Colonic mucosa (tissue), 4 donors: ENCODE measurements around the gene RNF41. TPM values are rescaled to one million over a fixed set of nuclear protein-coding genes. Genes with fewer than 3 reads are reported as not detected.

Experiments
- DNase-seq: peaks from one replicate; pipeline ENCODE4 v3.0.0-alpha.2; 2020
- H3K27ac ChIP-seq: fragments of 200-600 bp; one replicate; pipeline ENCODE4 v1.8.0; 2021
- H3K27me3 ChIP-seq: fragments of 200-600 bp; one replicate; pipeline ENCODE4 v1.8.0; 2021
- H3K36me3 ChIP-seq: fragments of 200-600 bp; one replicate; pipeline ENCODE4 v1.8.0; 2021
- H3K4me1 ChIP-seq: fragments of 200-600 bp; one replicate; pipeline ENCODE4 v1.8.0; 2021; ENCODE audit warnings: mild to moderate bottlenecking
- H3K4me3 ChIP-seq: fragments of 200-600 bp; one replicate; pipeline ENCODE4 v1.8.0; 2021
- H3K9ac ChIP-seq, 2 donors: one replicate each; pipeline ENCODE4 v1.7.0; 2013; ENCODE audit warnings: control low read depth in 2 of 2, low read depth in 2 of 2, low read length in 2 of 2
- H3K9me3 ChIP-seq: fragments of 200-600 bp; one replicate; pipeline ENCODE4 v1.8.0; 2021
- CTCF ChIP-seq: fragments of 200-600 bp; IDR thresholded peaks from one replicate; pipeline ENCODE4 v1.8.0; 2022; ENCODE audit warnings: antibody characterized with exemption, mild to moderate bottlenecking
- intact Hi-C: fragments of 100-400 bp; cut with DNase I; formaldehyde crosslinking; loops from one replicate; pipeline ENCODE4 v1.14.1; 2022
- total RNA-seq, 2 donors: library from RNA; stranded (reverse); fragmentation: NEBNext Ultra II Directional in 1 of 2; extraction: Animal tissue kit (Norgen Biotek cat#: 25700) in 1 of 2; gene quantifications; one replicate each; pipeline ENCODE4 v1.2.1, GENCODE V29; 2021
- donor health status: healthy.
- donor health status: DM: no; HTN: no; CAD: no.
- donor health status: DM: no; HTN: no; CAD: no.

RNF41 gene
- total RNA-seq, 2 donors from 2014 or later, result 29.0 to 36.0 TPM

- DNase-seq, result peak; percentile 63
- intact Hi-C loops, result loop anchor here (5.0 kb wide), 1 partner anchor 35 kb away; the partner anchor contains the start of genes NABP2 and RNF41
- Histone ChIP-seq H3K27me3 (no peaks in the 10 kb centered on the region), H3K36me3 (peaks cover 8% of the 10 kb centered on the region), H3K27ac (peak overlapping the region; percentile 67), H3K9ac (peak overlapping the region; percentile 86 to 96), H3K9me3 (no peaks in the 10 kb centered on the region), H3K4me3 (peak overlapping the region; percentile 96), H3K4me1 (peaks cover 5% of the 10 kb centered on the region)
- no peak for TF ChIP-seq CTCF
These were observed 35.9 kb upstream of the RNF41 start for GRCh38 chr12:56257491-56258067.

- peaks cover 13% of the 10 kb centered on the region for H3K36me3 ChIP-seq
These were observed 35.3 kb upstream of the RNF41 start for GRCh38 chr12:56257071-56257470.

GRCh38 chr12:56256326-56256960, 34.7 kb upstream of the RNF41 start:
- no peak for TF ChIP-seq CTCF
- Histone ChIP-seq H3K4me3 (no peak overlapping the region), H3K9ac (peak overlapping the region in 1 of 2 donors; percentile 86), H3K9me3 (no peaks in the 10 kb centered on the region), H3K27ac (no peak overlapping the region), H3K27me3 (no peaks in the 10 kb centered on the region), H3K4me1 (peaks cover 5% of the 10 kb centered on the region), H3K36me3 (peaks cover 14% of the 10 kb centered on the region)
- DNase-seq, result no peak
- intact Hi-C loops, result loop anchor here (5.0 kb wide), 1 partner anchor 34 kb away; the partner anchor contains the start of genes NABP2 and RNF41

More at GRCh38 chr12:56257071-56257470, 35.3 kb upstream of the RNF41 start:
- Histone ChIP-seq H3K9ac (peak overlapping the region; percentile 86 to 96), H3K27ac (no peak overlapping the region), H3K4me1 (peaks cover 5% of the 10 kb centered on the region), H3K9me3 (no peaks in the 10 kb centered on the region), H3K27me3 (no peaks in the 10 kb centered on the region), H3K4me3 (peak overlapping the region; percentile 96)
- TF ChIP-seq CTCF, result no peak
- intact Hi-C loops, result loop anchor here (5.0 kb wide), 1 partner anchor 35 kb away; the partner anchor contains the start of genes NABP2 and RNF41
- DNase-seq, result no peak

- Histone ChIP-seq H3K27me3 (no peaks in the 10 kb centered on the region), H3K4me1 (peaks cover 5% of the 10 kb centered on the region), H3K9ac (no peak overlapping the region), H3K9me3 (no peaks in the 10 kb centered on the region), H3K27ac (no peak overlapping the region), H3K4me3 (no peak overlapping the region), H3K36me3 (peaks cover 18% of the 10 kb centered on the region)
- TF ChIP-seq CTCF, result no peak
- intact Hi-C loops, result loop anchor here (5.0 kb wide), 1 partner anchor 33 kb away; the partner anchor contains the start of genes NABP2 and RNF41
- DNase-seq, result no peak
These were observed 33.9 kb upstream of the RNF41 start for GRCh38 chr12:56255671-56256070.

GRCh38 chr12:56253091-56253490, 31.4 kb upstream of the RNF41 start:
- Histone ChIP-seq H3K4me3 (no peak overlapping the region), H3K4me1 (peaks cover 5% of the 10 kb centered on the region), H3K9ac (no peak overlapping the region), H3K27me3 (no peaks in the 10 kb centered on the region), H3K36me3 (peaks cover 18% of the 10 kb centered on the region), H3K9me3 (no peaks in the 10 kb centered on the region), H3K27ac (no peak overlapping the region)
- intact Hi-C loops, result no loop called here
- no peak for TF ChIP-seq CTCF
- no peak for DNase-seq
